Tongue (tissue), 2 donors: ENCODE results near the gene CLEC2D. TPM values are rescaled to one million over a fixed set of nuclear protein-coding genes. Genes with fewer than 3 reads are reported as not detected.
"Not testable (repeated sequence)": the region's sequence is repeated elsewhere in the genome, so short reads cannot be mapped to it uniquely, and the experiment has no call there.

Experiments
- DNase-seq: peaks from one replicate; pipeline ENCODE4 v3.0.0-alpha.2; 2015
- total RNA-seq: library from RNA; depleted of rRNA; stranded (reverse); fragments of >200 nt; gene quantifications from one replicate; pipeline ENCODE4 v1.2.3, GENCODE V29; 2014

CLEC2D gene
- total RNA-seq, 1 donor from 2014 or later: 12.4 TPM

GRCh38 chr12:9700606-9700956, 31.1 kb downstream of the CLEC2D start:
- no peak for DNase-seq

DNA sequence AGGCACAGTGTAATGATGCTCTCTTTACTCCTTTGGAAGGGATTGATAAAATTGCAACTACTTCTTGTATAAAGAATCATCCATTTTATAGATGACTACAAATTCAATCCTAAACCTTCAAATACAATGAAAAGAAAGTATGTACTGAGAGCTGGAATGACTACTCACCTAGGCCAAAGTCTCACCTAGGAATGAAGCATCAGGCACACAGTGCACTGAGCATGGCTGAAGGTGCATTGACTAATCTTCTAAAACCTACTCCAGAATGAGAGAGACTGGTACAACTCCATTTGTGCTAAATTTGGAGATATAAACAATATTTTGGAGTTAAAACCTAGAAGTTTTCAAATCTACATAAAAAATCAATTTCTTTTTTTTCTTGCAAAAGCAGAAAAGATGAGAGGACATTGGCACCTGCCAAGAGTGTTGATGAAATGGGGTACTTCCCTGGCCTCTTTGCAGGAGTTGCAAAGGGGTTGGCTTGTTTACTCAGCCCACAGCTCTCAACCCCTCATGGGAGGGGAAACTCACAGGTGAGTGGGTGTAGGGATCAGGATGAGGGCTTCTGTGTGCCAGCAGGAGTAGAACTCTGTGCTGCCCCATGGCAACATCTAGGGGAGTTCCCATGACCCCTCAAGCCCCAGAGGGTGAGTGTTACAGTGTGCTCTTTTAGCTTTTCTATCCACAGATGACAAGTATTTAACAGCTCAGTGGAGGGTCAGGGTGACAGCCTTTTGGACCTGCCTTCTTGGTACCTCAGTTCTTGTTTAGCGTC, 32.1 kb downstream of the CLEC2D start:
- no peak for DNase-seq

GRCh38 chr12:9702255-9702654, 32.7 kb downstream of the CLEC2D start:
- DNase-seq: no peak

GRCh38 chr12:9704561-9704960, 35.0 kb downstream of the CLEC2D start:
- DNase-seq: not testable (repeated sequence)

- DNase-seq: no peak
Measured at GRCh38 chr12:9706086-9706685, 36.7 kb downstream of the CLEC2D start.

DNA sequence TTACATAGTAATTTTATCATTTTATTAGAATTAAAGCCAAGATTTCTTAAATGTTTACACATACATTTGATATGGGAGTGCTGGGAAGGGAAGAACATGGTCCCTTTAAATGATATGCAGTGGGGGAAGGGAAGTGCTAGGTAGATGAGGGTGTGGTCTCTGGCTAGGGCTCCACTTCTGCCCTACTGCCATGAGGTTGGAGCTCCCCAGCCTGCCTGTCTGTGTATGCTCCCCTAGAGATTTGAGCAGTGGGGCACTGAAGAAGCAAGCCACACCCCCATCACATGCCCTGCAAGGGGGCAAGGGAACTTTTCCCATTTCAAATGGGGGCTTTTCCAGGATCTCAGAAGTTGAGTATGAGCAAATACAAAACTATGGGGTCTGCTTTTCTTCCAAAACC, 37.8 kb downstream of the CLEC2D start:
- DNase-seq: no peak

GRCh38 chr12:9707864-9708808, 38.6 kb downstream of the CLEC2D start:
- peak; percentile 55 for DNase-seq

DNA sequence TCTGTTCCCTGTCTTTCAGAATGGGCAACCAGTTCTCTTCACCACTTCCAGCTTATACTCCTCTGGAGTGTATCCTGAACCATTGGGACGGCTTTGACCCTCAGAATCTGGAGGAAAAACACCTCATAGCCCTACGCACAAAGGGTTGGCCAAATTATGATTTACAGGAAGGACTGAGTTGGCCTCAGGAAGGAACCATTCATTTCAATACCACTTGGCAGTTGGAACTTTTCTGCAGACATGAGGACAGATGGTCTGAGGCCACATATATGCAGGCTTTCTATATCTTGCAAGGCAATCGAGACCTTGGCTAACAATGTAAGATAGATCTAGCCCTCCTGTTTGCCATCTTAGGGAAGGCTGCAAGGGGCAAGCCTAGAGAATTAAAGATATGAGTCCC, 39.3 kb downstream of the CLEC2D start:
- no peak for DNase-seq

DNA sequence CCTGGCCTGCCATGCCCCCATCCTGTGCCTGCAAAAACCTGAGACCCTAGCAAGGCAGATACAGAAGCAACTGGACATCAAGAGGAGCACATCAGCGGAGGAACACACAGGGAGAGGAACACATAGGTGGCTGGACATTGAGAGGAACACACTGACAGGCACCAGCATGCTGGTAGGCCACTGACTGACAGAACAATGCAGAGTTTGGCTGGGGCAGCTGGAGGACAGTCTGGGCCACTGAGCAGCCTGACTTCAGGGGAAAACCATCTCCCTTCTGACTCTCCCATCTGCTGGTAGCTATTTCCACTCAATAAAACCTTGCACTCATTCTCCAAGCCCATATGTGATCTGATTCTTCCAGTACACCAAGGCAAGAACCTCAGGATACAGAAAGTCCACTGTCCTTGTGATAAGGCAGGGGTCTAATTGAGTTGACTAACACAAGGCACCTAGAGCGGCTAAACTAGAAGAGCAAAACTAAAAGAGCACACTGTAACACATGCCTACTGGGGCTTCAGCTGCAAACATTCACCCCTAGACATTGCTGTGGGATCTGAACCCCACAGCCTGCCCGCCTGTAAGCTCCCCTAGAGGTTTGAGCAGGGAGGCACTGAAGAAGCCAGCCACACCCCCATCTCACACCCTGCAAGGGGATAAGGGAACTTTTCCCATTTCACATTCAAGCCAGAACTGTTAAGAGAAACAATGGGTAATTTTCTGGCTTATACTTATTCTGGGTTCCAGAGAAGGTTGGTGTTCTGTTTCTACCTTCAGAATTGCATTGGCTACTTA, 41.3 kb downstream of the CLEC2D start:
- DNase-seq: no peak

GRCh38 chr12:9711664-9712063, 42.2 kb downstream of the CLEC2D start:
- DNase-seq: no peak

- DNase-seq: not testable (repeated sequence)
Measured at GRCh38 chr12:9713032-9713558, 43.6 kb downstream of the CLEC2D start.

DNA sequence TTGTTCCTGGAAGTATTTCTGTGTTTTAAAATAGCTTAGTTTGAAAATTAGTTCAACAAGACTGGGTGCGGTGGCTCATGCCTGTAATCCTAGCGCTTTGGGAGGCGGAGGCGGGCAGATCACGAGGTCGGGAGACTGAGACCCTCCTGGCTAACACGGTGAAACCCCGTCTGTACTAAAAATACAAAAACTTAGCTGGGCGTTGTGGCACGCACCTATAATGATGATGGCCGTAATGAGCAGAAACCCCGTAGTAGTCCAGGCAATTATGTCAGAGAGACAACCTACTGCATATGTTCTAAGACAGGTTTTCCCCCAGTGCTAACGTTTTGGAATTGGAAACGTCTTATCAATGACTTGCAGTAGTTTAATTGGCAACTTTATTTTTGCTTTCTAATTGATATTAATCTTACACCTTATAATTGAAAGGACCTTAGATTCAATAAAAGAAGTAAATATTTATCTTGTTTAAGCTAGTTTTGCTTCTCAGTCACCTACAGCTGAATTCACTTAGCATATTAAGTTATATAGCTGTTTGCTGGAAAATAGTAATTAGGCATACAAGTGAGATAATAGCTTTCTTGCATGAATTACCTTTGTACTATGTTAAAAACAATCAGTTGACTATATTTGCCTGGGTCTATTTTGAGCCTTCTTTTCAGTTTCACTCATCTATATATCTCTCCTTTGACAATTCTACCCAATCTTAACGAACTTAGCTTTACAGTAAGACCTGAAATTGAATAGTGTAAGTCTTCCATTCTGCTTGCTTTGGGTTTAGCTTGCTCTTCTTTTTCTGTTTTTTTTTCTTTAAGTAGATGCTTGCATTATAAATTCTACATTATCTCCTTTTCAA, 47.8 kb downstream of the CLEC2D start:
- DNase-seq: no peak

DNA sequence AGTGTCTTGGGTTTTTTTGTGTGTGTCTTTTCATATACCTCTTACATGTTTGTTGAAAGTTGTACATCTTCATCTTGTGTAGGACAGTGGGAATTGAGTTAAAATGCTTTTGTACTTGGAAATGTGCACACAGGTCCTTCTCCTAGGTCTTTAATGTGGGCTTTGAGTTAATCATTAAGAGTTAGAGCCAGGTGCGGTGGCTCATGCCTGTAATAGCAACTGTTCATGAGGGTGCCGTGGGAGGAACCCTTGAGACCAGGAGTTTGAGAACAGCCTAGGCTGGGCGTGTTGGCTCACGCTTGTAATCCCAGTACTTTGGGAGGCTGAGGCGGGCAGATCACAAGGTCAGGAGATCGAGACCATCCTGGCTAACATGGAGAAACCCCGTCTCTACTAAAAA, 49.5 kb downstream of the CLEC2D start:
- DNase-seq: no peak

- no peak for DNase-seq
Measured at GRCh38 chr12:9719790-9720189, 50.3 kb downstream of the CLEC2D start.

- peak; percentile 46 for DNase-seq
Measured at GRCh38 chr12:9721394-9722092, 52.0 kb downstream of the CLEC2D start.

- DNase-seq: no peak
Measured at GRCh38 chr12:9724023-9724422, 54.5 kb downstream of the CLEC2D start.

- DNase-seq: no peak
Measured at GRCh38 chr12:9725213-9725870, 55.8 kb downstream of the CLEC2D start.

GRCh38 chr12:9727813-9728212, 58.3 kb downstream of the CLEC2D start:
- DNase-seq: no peak

- no peak for DNase-seq
Measured at GRCh38 chr12:9729082-9729481, 59.6 kb downstream of the CLEC2D start.

GRCh38 chr12:9730011-9730410, 60.5 kb downstream of the CLEC2D start:
- DNase-seq: no peak
